ENCODE results near the gene TMEM109. TPM values are rescaled to one million over a fixed set of nuclear protein-coding genes. Genes with fewer than 3 reads are reported as not detected.

Gene TMEM109
- total and polyA plus RNA-seq, 2 of the 13 experiments (the other 11 are each of a cell fraction or from before 2014, with no cell fraction given) = 7.7 to 18.0 TPM

DNA sequence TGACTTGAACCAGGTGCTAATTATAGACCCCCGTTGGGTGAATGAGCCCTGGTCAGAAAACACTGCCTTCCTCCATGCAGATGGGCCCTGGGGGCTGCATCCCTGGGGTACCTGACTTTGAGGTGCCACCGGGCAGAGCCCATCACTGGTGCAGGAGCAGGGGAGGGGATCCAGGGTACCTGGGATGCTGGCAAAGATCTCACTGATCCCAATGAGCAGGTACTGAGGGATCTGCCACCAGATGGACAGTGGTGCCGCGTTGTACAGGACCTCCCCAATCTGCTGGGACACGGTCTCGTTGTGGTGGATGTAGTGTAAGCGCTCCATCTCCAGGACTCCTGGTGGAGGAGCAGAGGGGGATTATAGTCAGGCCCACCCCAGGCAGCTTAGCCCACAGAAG lies 25.3 kb downstream of the TMEM109 start:
- no peak overlapping the region for H3K4me3 ChIP-seq (replicated peaks in 1 of 3; ENCODE audit: insufficient read depth in 1 of 3, low read depth in 2 of 3, low read length in 3 of 3)
- no peak overlapping the region for H3K9ac ChIP-seq (ENCODE audit: insufficient read depth, low read depth, low read length)
- no peak overlapping the region for H3K4me2 ChIP-seq (ENCODE audit: low read depth, low read length)
- ChIA-PET CTCF (ENCODE audit: low intra/inter-chr PET ratio, low total read pairs) (no interaction called here), POLR2A (interaction anchor here (1.1 kb wide), 1 partner anchor 9 kb away, joined by 3 read pairs; no protein-coding TSS in a partner anchor)
- DNase-seq (ENCODE audit: low spot score) = no peak
- in situ Hi-C loops (cut with HindIII; ENCODE audit: extremely low pct_ligation_motif_present, low pct_unique_long_range_greater_than_20kb) = no loop called here
- H3K27ac ChIP-seq (ENCODE audit: extremely low read length, insufficient read depth, low read length) = no peak overlapping the region
- ATAC-seq = no peak
- no TSS peak for BruUV-seq (replicated peaks)
- intact Hi-C loops (cut with micrococcal nuclease; ENCODE audit: unreplicated experiment) = no loop called here
- H3K27me3 ChIP-seq (ENCODE audit: control insufficient read depth in 1 of 2, insufficient read depth in 2 of 2, low read length in 2 of 2) = peaks cover 0 to 2% of the 10 kb centered on the region in 2 experiments; a peak in 2 of 5 replicates
- no peak for FAIRE-seq
- 70% methylated on average over 4 of the region's 7 CpGs for WGBS (ENCODE audit: low lambda C conversion rate)
- no peaks in the 10 kb centered on the region for H3K9me3 ChIP-seq (ENCODE audit: low read length)
- H4K20me1 ChIP-seq (ENCODE audit: insufficient read depth, low read length) = no peaks in the 10 kb centered on the region
- H2AFZ ChIP-seq (ENCODE audit: low read length) = no peak overlapping the region
- TF ChIP-seq GATAD2A (CRISPR knock-in tag; IDR thresholded peaks at IDR 0.05) = no peak
- TF ChIP-seq, protein P1, sequence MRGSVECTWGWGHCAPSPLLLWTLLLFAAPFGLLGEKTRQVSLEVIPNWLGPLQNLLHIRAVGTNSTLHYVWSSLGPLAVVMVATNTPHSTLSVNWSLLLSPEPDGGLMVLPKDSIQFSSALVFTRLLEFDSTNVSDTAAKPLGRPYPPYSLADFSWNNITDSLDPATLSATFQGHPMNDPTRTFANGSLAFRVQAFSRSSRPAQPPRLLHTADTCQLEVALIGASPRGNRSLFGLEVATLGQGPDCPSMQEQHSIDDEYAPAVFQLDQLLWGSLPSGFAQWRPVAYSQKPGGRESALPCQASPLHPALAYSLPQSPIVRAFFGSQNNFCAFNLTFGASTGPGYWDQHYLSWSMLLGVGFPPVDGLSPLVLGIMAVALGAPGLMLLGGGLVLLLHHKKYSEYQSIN (CRISPR knock-in tag; IDR thresholded peaks at IDR 0.05; ENCODE audit: borderline replicate concordance) = no peak
- H3K4me1 ChIP-seq (ENCODE audit: insufficient read depth, low read length) = no peaks in the 10 kb centered on the region
- no peaks in the 10 kb centered on the region for H3K79me2 ChIP-seq (ENCODE audit: insufficient read depth, low read length)
- no peaks in the 10 kb centered on the region for H3K36me3 ChIP-seq (replicated peaks in 1 of 2; ENCODE audit: control insufficient read depth in 1 of 2, insufficient read depth in 2 of 2, low read length in 2 of 2)

DNA sequence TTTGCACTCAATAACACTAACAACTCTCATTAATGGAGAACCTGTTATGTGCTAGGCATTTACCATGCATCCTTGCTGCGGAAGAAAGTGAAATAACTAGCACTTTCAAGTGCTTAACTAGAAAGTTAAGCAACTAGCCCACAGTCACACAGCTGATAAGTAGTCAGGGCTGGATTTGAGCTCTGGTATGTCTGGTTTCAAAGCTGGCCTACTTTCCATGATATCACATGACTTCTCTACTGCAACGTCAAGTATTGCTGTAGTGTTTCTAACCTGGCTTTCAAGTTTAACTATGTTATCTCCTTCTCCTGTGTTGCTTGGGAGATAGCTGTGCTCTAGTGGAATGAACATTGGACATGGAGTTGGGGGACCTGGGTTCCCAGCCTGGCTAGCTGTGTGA lies 25.9 kb downstream of the TMEM109 start:
- POLR2A ChIA-PET = interaction anchor here (1.1 kb wide), 1 partner anchor 10 kb away, joined by 3 read pairs; no protein-coding TSS in a partner anchor
- FAIRE-seq (no peak), ATAC-seq (no peak), DNase-seq (ENCODE audit: low spot score) (no peak)
- Histone ChIP-seq H3K9me3 (ENCODE audit: low read length) (no peaks in the 10 kb centered on the region), H2AFZ (ENCODE audit: low read length) (no peak overlapping the region), H3K4me1 (ENCODE audit: insufficient read depth, low read length) (no peaks in the 10 kb centered on the region), H3K9ac (ENCODE audit: insufficient read depth, low read depth, low read length) (no peak overlapping the region), H3K4me2 (ENCODE audit: low read depth, low read length) (no peak overlapping the region), H3K79me2 (ENCODE audit: insufficient read depth, low read length) (no peaks in the 10 kb centered on the region), H3K4me3 (replicated peaks in 1 of 3; ENCODE audit: insufficient read depth in 1 of 3, low read depth in 2 of 3, low read length in 3 of 3) (no peak overlapping the region), H3K27ac (ENCODE audit: extremely low read length, insufficient read depth, low read length) (no peak overlapping the region), H3K36me3 (replicated peaks in 1 of 2; ENCODE audit: control insufficient read depth in 1 of 2, insufficient read depth in 2 of 2, low read length in 2 of 2) (no peaks in the 10 kb centered on the region), H3K27me3 (ENCODE audit: control insufficient read depth in 1 of 2, insufficient read depth in 2 of 2, low read length in 2 of 2) (peaks cover 0 to 2% of the 10 kb centered on the region in 2 experiments; a peak in 2 of 5 replicates), H4K20me1 (ENCODE audit: insufficient read depth, low read length) (no peaks in the 10 kb centered on the region)
- in situ Hi-C loops (cut with HindIII; ENCODE audit: extremely low pct_ligation_motif_present, low pct_unique_long_range_greater_than_20kb) = no loop called here
- CTCF ChIA-PET (ENCODE audit: low intra/inter-chr PET ratio, low total read pairs) = no interaction called here
- intact Hi-C loops (cut with micrococcal nuclease; ENCODE audit: unreplicated experiment) = no loop called here
- no TSS peak for BruUV-seq (replicated peaks)
- WGBS (ENCODE audit: low lambda C conversion rate) = 42% methylated on average over 2 of the region's 2 CpGs
- TF ChIP-seq ARNT2 (CRISPR knock-in tag; IDR thresholded peaks at IDR 0.05; ENCODE audit: low read depth) (no peak), RCOR2 (CRISPR knock-in tag; IDR thresholded peaks at IDR 0.05) (no peak), SRSF9 (IDR thresholded peaks at IDR 0.05; ENCODE audit: borderline replicate concordance, insufficient read depth, low read depth, low read length, poor library complexity, severe bottlenecking) (no peak), DNMT1 (CRISPR knock-in tag; IDR thresholded peaks at IDR 0.05) (no peak), NFE2L1 (CRISPR knock-in tag; IDR thresholded peaks at IDR 0.05; ENCODE audit: borderline replicate concordance) (no peak), ERF (CRISPR knock-in tag; IDR thresholded peaks at IDR 0.05) (no peak), RFX3 (CRISPR knock-in tag; IDR thresholded peaks at IDR 0.05) (no peak), BORCS8-MEF2B (CRISPR knock-in tag; IDR thresholded peaks at IDR 0.05) (no peak), ZNF776 (CRISPR knock-in tag; IDR thresholded peaks at IDR 0.05) (no peak), MAZ (IDR thresholded peaks at IDR 0.05; ENCODE audit: borderline replicate concordance, low read depth, low read length) (no peak), MAZ (CRISPR knock-in tag; IDR thresholded peaks at IDR 0.05; ENCODE audit: low read depth) (no peak)
- TF ChIP-seq, protein P2, sequence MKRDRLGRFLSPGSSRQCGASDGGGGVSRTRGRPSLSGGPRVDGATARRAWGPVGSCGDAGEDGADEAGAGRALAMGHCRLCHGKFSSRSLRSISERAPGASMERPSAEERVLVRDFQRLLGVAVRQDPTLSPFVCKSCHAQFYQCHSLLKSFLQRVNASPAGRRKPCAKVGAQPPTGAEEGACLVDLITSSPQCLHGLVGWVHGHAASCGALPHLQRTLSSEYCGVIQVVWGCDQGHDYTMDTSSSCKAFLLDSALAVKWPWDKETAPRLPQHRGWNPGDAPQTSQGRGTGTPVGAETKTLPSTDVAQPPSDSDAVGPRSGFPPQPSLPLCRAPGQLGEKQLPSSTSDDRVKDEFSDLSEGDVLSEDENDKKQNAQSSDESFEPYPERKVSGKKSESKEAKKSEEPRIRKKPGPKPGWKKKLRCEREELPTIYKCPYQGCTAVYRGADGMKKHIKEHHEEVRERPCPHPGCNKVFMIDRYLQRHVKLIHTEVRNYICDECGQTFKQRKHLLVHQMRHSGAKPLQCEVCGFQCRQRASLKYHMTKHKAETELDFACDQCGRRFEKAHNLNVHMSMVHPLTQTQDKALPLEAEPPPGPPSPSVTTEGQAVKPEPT (CRISPR knock-in tag; IDR thresholded peaks at IDR 0.05; ENCODE audit: low read depth) = no peak
- TF ChIP-seq, protein P3, sequence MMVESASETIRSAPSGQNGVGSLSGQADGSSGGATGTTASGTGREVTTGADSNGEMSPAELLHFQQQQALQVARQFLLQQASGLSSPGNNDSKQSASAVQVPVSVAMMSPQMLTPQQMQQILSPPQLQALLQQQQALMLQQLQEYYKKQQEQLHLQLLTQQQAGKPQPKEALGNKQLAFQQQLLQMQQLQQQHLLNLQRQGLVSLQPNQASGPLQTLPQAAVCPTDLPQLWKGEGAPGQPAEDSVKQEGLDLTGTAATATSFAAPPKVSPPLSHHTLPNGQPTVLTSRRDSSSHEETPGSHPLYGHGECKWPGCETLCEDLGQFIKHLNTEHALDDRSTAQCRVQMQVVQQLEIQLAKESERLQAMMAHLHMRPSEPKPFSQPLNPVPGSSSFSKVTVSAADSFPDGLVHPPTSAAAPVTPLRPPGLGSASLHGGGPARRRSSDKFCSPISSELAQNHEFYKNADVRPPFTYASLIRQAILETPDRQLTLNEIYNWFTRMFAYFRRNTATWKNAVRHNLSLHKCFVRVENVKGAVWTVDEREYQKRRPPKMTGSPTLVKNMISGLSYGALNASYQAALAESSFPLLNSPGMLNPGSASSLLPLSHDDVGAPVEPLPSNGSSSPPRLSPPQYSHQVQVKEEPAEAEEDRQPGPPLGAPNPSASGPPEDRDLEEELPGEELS (CRISPR knock-in tag; IDR thresholded peaks at IDR 0.05) = no peak
